H1 (cell line): ENCODE results near the gene VIPR2. TPM values are rescaled to one million over a fixed set of nuclear protein-coding genes. Genes with fewer than 3 reads are reported as not detected.
A peak's percentile ranks its signal among the peaks of the same experiment; 100 is the strongest.

Experiments used
- CTCF ChIA-PET: fragments of 300-600 bp; sonication (Branson Sonifier 250); formaldehyde crosslinking; loops from one replicate; lab custom pipeline; 2021; ENCODE audit not compliant: partially characterized antibody; lab: Charles Lee
- POLR2A ChIA-PET: fragments of 300-600 bp; sonication (Branson Sonifier 250); formaldehyde crosslinking; loops from one replicate; lab custom pipeline; 2021; ENCODE audit warnings: inconsistent platforms; ENCODE audit not compliant: partially characterized antibody; lab: Charles Lee
- DNase-seq, 2 experiments: peaks; one replicate each; pipeline versions ENCODE4 v3.0.0 to v3.0.0-alpha.2; 2010 to 2022; ENCODE audit warnings: low spot score in 2 of 2, low read depth in 1 of 2, mixed read lengths in 1 of 2
- FAIRE-seq: peaks from 2 replicates; lab custom pipeline; 2011; peaks lifted over from hg19 to GRCh38; lab: Jason Lieb, UNC
- H2AFZ ChIP-seq: 2 replicates; pipeline ENCODE4 v1.8.1; 2012; ENCODE audit warnings: low read length, inconsistent platforms
- H2AK5ac ChIP-seq: 2 replicates; pipeline ENCODE4 v1.6.1; 2013; ENCODE audit warnings: low read depth, low read length
- H2BK120ac ChIP-seq: replicated peaks from 2 replicates; pipeline ENCODE3; 2013; ENCODE audit warnings: low read depth, low read length, inconsistent platforms
- H2BK12ac ChIP-seq: 2 replicates; pipeline ENCODE4 v1.6.1; 2013; ENCODE audit warnings: low read depth, low read length
- H2BK15ac ChIP-seq: 2 replicates; pipeline ENCODE4 v1.6.1; 2013; ENCODE audit warnings: low read length
- H2BK20ac ChIP-seq: 2 replicates; pipeline ENCODE4 v1.6.1; 2013; ENCODE audit warnings: low read length
- H2BK5ac ChIP-seq: 2 replicates; pipeline ENCODE4 v1.6.1; 2013; ENCODE audit warnings: low read depth, low read length
- H3K14ac ChIP-seq: 2 replicates; pipeline ENCODE4 v1.6.1; 2013; ENCODE audit warnings: inconsistent platforms; ENCODE audit not compliant: insufficient read length
- H3K18ac ChIP-seq: 2 replicates; pipeline ENCODE4 v1.6.1; 2013; ENCODE audit warnings: low read length; ENCODE audit errors: extremely low read depth
- H3K23ac ChIP-seq: 2 replicates; pipeline ENCODE4 v1.6.1; 2013; ENCODE audit warnings: inconsistent platforms; ENCODE audit not compliant: insufficient read length
- H3K23me2 ChIP-seq: 2 replicates; pipeline ENCODE4 v1.6.1; 2013; ENCODE audit warnings: low read depth, low read length
- H3K27ac ChIP-seq: 2 replicates; pipeline ENCODE4 v1.6.1; 2011; ENCODE audit warnings: low read depth, low read length, inconsistent platforms
- H3K27me3 ChIP-seq, 4 experiments: replicated peaks in 1 of 4; 1 replicate in 1 of 4; 2 replicates in 3 of 4; pipeline versions ENCODE4 v1.6.1 to v1.8.1; 2011 to 2013; ENCODE audit warnings: low read length in 3 of 4, mild to moderate bottlenecking in 3 of 4, inconsistent platforms in 2 of 4, mixed read lengths in 2 of 4, moderate library complexity in 1 of 4; ENCODE audit not compliant: control insufficient read depth in 3 of 4, insufficient read depth in 3 of 4; ENCODE audit errors: extremely low read depth in 1 of 4
- H3K36me3 ChIP-seq, 4 experiments: 2 replicates each; pipeline versions ENCODE4 v1.6.1 to v1.8.1; 2011 to 2013; ENCODE audit warnings: mild to moderate bottlenecking in 4 of 4, low read length in 3 of 4, moderate library complexity in 2 of 4, control low read depth in 1 of 4, inconsistent platforms in 1 of 4; ENCODE audit not compliant: insufficient read depth in 4 of 4, control insufficient read depth in 2 of 4
- H3K4ac ChIP-seq: replicated peaks from 2 replicates; pipeline ENCODE3; 2013; ENCODE audit warnings: low read length, low read depth, mixed read lengths, inconsistent platforms; ENCODE audit not compliant: insufficient read length
- H3K4me1 ChIP-seq, 4 experiments: replicated peaks in 1 of 4; 1 replicate in 1 of 4; 2 replicates in 3 of 4; pipeline versions ENCODE4 v1.6.1 to v1.8.1; 2011 to 2013; ENCODE audit warnings: low read length in 3 of 4, inconsistent platforms in 2 of 4, mixed read lengths in 1 of 4; ENCODE audit not compliant: insufficient read depth in 4 of 4, control insufficient read depth in 3 of 4
- H3K4me2 ChIP-seq, 2 experiments: 2 replicates each; pipeline versions ENCODE4 v1.6.1 to v1.8.1; 2011 to 2013; ENCODE audit warnings: low read depth in 2 of 2, low read length in 2 of 2, control low read depth in 1 of 2, inconsistent platforms in 1 of 2, mild to moderate bottlenecking in 1 of 2; ENCODE audit not compliant: insufficient read depth in 1 of 2
- H3K4me3 ChIP-seq, 4 experiments: fragments of 200-600, 300-600 bp in 1 of 4; sonication (generic), shearing (Covaris generic), sonication (Bioruptor Twin) in 1 of 4; 2 replicates each; pipeline versions ENCODE4 v1.5.1 to v1.8.1; 2011 to 2016; ENCODE audit warnings: low read length in 4 of 4, low read depth in 3 of 4, control low read depth in 2 of 4, inconsistent platforms in 2 of 4, mild to moderate bottlenecking in 2 of 4, mixed read lengths in 1 of 4, moderate library complexity in 1 of 4; ENCODE audit not compliant: insufficient read depth in 2 of 4; ENCODE audit errors: extremely low read depth in 1 of 4
- H3K56ac ChIP-seq: replicated peaks from 2 replicates; pipeline ENCODE3; 2013; ENCODE audit warnings: low read depth, mild to moderate bottlenecking, mixed read lengths, low read length, inconsistent platforms; ENCODE audit not compliant: insufficient read length
- H3K79me1 ChIP-seq: 2 replicates; pipeline ENCODE4 v1.6.1; 2013; ENCODE audit warnings: low read depth, low read length, control low read depth
- H3K79me2 ChIP-seq, 2 experiments: 2 replicates each; pipeline versions ENCODE4 v1.6.1 to v1.8.1; 2012 to 2013; ENCODE audit warnings: low read length in 2 of 2, mild to moderate bottlenecking in 2 of 2, inconsistent platforms in 1 of 2; ENCODE audit not compliant: insufficient read depth in 2 of 2, control insufficient read depth in 1 of 2
- H3K9ac ChIP-seq, 4 experiments: replicated peaks in 1 of 4; 1 replicate in 1 of 4; 2 replicates in 3 of 4; pipeline versions ENCODE4 v1.6.1 to v1.8.1; 2011 to 2013; ENCODE audit warnings: low read depth in 3 of 4, low read length in 3 of 4, control low read depth in 2 of 4, mild to moderate bottlenecking in 2 of 4, moderate library complexity in 2 of 4, inconsistent platforms in 1 of 4; ENCODE audit errors: extremely low read depth in 1 of 4
- H3K9me3 ChIP-seq, 2 experiments: 2 replicates each; pipeline versions ENCODE4 v1.6.1 to v1.8.1; 2012 to 2013; ENCODE audit warnings: mild to moderate bottlenecking in 2 of 2, moderate library complexity in 2 of 2, control low read depth in 1 of 2, inconsistent platforms in 1 of 2, low read depth in 1 of 2, low read length in 1 of 2, mixed read lengths in 1 of 2; ENCODE audit not compliant: insufficient read depth in 2 of 2
- H4K20me1 ChIP-seq, 2 experiments: replicated peaks in 1 of 2; 2 replicates each; pipeline versions ENCODE3 to v1.8.1; 2011 to 2013; ENCODE audit warnings: inconsistent platforms in 2 of 2, low read length in 2 of 2, mild to moderate bottlenecking in 1 of 2; ENCODE audit not compliant: insufficient read depth in 2 of 2, control insufficient read depth in 1 of 2
- H4K5ac ChIP-seq: 2 replicates; pipeline ENCODE4 v1.6.1; 2013; ENCODE audit warnings: low read length, low read depth, mixed read lengths, inconsistent platforms; ENCODE audit not compliant: insufficient read length
- H4K8ac ChIP-seq: 2 replicates; pipeline ENCODE4 v1.8.0; 2013; ENCODE audit warnings: mild to moderate bottlenecking, moderate library complexity, low read length, inconsistent platforms; ENCODE audit not compliant: insufficient read depth; ENCODE audit errors: extremely low read depth
- H4K91ac ChIP-seq: replicated peaks from 2 replicates; pipeline ENCODE3; 2013; ENCODE audit warnings: low read length, mixed read lengths, inconsistent platforms; ENCODE audit not compliant: insufficient read length
- ASH2L ChIP-seq: fragments of 200-600, 300-600 bp; sonication (generic); IDR thresholded peaks from one replicate; pipeline ENCODE4 v1.7.1; 2017; ENCODE audit warnings: low read length
- HDAC2 ChIP-seq, 2 experiments: fragments of 300-600 bp in 1 of 2; sonication (generic) in 1 of 2; IDR thresholded peaks; 2 replicates each; pipeline ENCODE4 v1.6.1; 2011 to 2012; ENCODE audit warnings: low read depth in 2 of 2, low read length in 2 of 2, mild to moderate bottlenecking in 2 of 2, moderate library complexity in 2 of 2, borderline replicate concordance in 1 of 2, inconsistent platforms in 1 of 2
- SIRT6 ChIP-seq: IDR thresholded peaks from one replicate; pipeline ENCODE4 v1.7.1; 2012; ENCODE audit warnings: low read length, inconsistent platforms
- SP1 ChIP-seq: IDR thresholded peaks from 2 replicates; pipeline ENCODE4 v1.6.1; 2011; ENCODE audit warnings: low read depth, low read length
- TCF12 ChIP-seq: IDR thresholded peaks from 2 replicates; pipeline ENCODE4 v1.6.1; 2011; ENCODE audit warnings: low read depth, mild to moderate bottlenecking, low read length
- TEAD4 ChIP-seq: IDR thresholded peaks from 2 replicates; pipeline ENCODE4 v1.6.1; 2012; ENCODE audit warnings: low read depth, low read length, inconsistent platforms, mixed read lengths
- WGBS, 2 experiments: shearing (Covaris generic) in 1 of 2; methylation state at CpG; one replicate each; pipeline versions ENCODE4 v1.1.6 to v1.1.7; 2013 to 2015; ENCODE audit warnings: low lambda C conversion rate in 2 of 2, mixed read lengths in 2 of 2, inconsistent platforms in 1 of 2, low coverage in 1 of 2, missing lambda C conversion rate in 1 of 2; ENCODE audit not compliant: insufficient replicate concordance in 2 of 2, insufficient coverage in 1 of 2, insufficient read length in 1 of 2; ENCODE audit errors: extremely low coverage in 1 of 2, missing lambda C conversion rate in 1 of 2; 5-methylcytosine and 5-hydroxymethylcytosine counted together
- polyA plus RNA-seq, 7 experiments: library from polyadenylated mRNA; depleted of rRNA in 3 of 7; stranded (reverse) in 5 of 7; unstranded in 2 of 7; fragments of >200 nt in 5 of 7; fragments of 200-250 nt in 2 of 7; gene quantifications; 1 replicate in 5 of 7; 2 replicates in 1 of 7; 4 replicates in 1 of 7; pipeline versions ENCODE4 v1.2.1 to v1.2.3, GENCODE V29; 2011 to 2013; ENCODE audit warnings: missing spikeins in 2 of 7, mixed read lengths in 2 of 7
- total RNA-seq: library from RNA; stranded (reverse); fragmentation: NEBNext Ultra II Directional; extraction: Animal tissue kit (Norgen Biotek cat#: 25700); gene quantifications from 2 replicates; pipeline ENCODE4 v1.2.1, GENCODE V29; 2021

VIPR2 gene
- total and polyA plus RNA-seq, 2 of the 8 experiments (the other 6 are each of a cell fraction or from before 2014, with no cell fraction given), result 2.4 to 6.3 TPM

- no peak overlapping the region for H3K9ac ChIP-seq
- H3K27me3 ChIP-seq, result peaks cover 13 to 32% (median 23%) of the 10 kb centered on the region in 4 experiments
- no peak overlapping the region for H4K91ac ChIP-seq
- no peaks in the 10 kb centered on the region for H3K79me2 ChIP-seq
- H3K56ac ChIP-seq, result no peak overlapping the region
- peak overlapping the region; percentile 30 to 61; a peak in 3 of 4 replicates for H3K4me2 ChIP-seq
- H2AK5ac ChIP-seq, result no peak overlapping the region
- H2BK120ac ChIP-seq, result no peak overlapping the region
- DNase-seq, result no peak
- H4K20me1 ChIP-seq, result no peaks in the 10 kb centered on the region
- TF ChIP-seq SP1, result peak; percentile 76
- no peak for TF ChIP-seq TEAD4
- TF ChIP-seq SIRT6, result no peak
- TF ChIP-seq HDAC2 (IDR thresholded peaks at IDR 0.05; ENCODE audit: borderline replicate concordance in 1 of 2, low read depth in 2 of 2, low read length in 2 of 2), result no peak
- TF ChIP-seq ASH2L, result peak; percentile 65
- no peak for TF ChIP-seq TCF12
- H3K4me1 ChIP-seq, result peaks cover 4 to 24% (median 17%) of the 10 kb centered on the region in 4 experiments; a peak in 6 of 7 replicates
- H3K36me3 ChIP-seq, result no peaks in the 10 kb centered on the region; a peak in 1 of 8 replicates
- no peak overlapping the region for H4K5ac ChIP-seq
- POLR2A ChIA-PET, result interaction anchor here (1.7 kb wide), 1 partner anchor 12 kb away, joined by 3 read pairs; no protein-coding TSS in a partner anchor
- H3K4ac ChIP-seq, result no peak overlapping the region
- H3K23ac ChIP-seq, result no peak overlapping the region
- 59% methylated on average over 4 of the region's 4 CpGs; no CpG with 5 or more reads in 1 of the 2 experiments for WGBS, 2 experiments
- no peak overlapping the region for H3K27ac ChIP-seq
- H2BK20ac ChIP-seq, result peak overlapping the region; percentile 80; the same call in 1 of the 2 replicates
- H3K4me3 ChIP-seq, result peak overlapping the region in 1 of 4 experiments; percentile 17; a peak in 2 of 8 replicates
- no peak overlapping the region for H4K8ac ChIP-seq
- no peak for FAIRE-seq
- no peak overlapping the region for H2BK5ac ChIP-seq
- H2BK15ac ChIP-seq, result no peak overlapping the region
- no peak overlapping the region for H2AFZ ChIP-seq
- H3K79me1 ChIP-seq, result no peaks in the 10 kb centered on the region
- H3K14ac ChIP-seq, result no peak overlapping the region
- no peak overlapping the region for H3K18ac ChIP-seq
- CTCF ChIA-PET, result interaction anchor here (1.0 to 1.8 kb wide), 3 partner anchors 13 to 43 kb away, joined by 3 to 7 read pairs (median 3); no protein-coding TSS in a partner anchor
- H3K23me2 ChIP-seq, result peaks cover 9% of the 10 kb centered on the region; the same call in 1 of the 2 replicates
- no peak overlapping the region for H2BK12ac ChIP-seq
- H3K9me3 ChIP-seq, result no peaks in the 10 kb centered on the region
Observed at GRCh38 chr7:159147687-159148086, 3.0 kb upstream of the VIPR2 start.
